ENCODE results near the gene MYO9B. TPM values are rescaled to one million over a fixed set of nuclear protein-coding genes. Genes with fewer than 3 reads are reported as not detected.
A peak's percentile ranks its signal among the peaks of the same experiment; 100 is the strongest.

Gene MYO9B
- polyA plus RNA-seq, 1 donor = 40.1 TPM

GRCh38 chr19:17063428-17063827 is 12.1 kb upstream of the MYO9B start:
- no peak for DNase-seq

GRCh38 chr19:17069193-17069592 is 6.4 kb upstream of the MYO9B start:
- no peak for DNase-seq

- no peak for DNase-seq
Observed at GRCh38 chr19:17070421-17070820, 5.2 kb upstream of the MYO9B start.

GRCh38 chr19:17070912-17071311 is 4.7 kb upstream of the MYO9B start:
- no peak for DNase-seq

- no peak for DNase-seq
Observed at GRCh38 chr19:17073869-17074633, 1.5 kb upstream of the MYO9B start.

- DNase-seq = no peak
Observed at GRCh38 chr19:17074634-17075034, 943 bp upstream of the MYO9B start.

- DNase-seq = peak; percentile 54
Observed at GRCh38 chr19:17075864-17076542, 426 bp downstream of the MYO9B start.

GRCh38 chr19:17076543-17076991 is 990 bp downstream of the MYO9B start:
- no peak for DNase-seq

- DNase-seq = no peak
Observed at GRCh38 chr19:17077447-17078028, 2.0 kb downstream of the MYO9B start.

GRCh38 chr19:17078036-17078919 is 2.7 kb downstream of the MYO9B start:
- no peak for DNase-seq

- DNase-seq = no peak
Observed at GRCh38 chr19:17078920-17079709, 3.5 kb downstream of the MYO9B start.

- DNase-seq = peak; percentile 37
Observed at GRCh38 chr19:17079710-17080439, 4.3 kb downstream of the MYO9B start.

GRCh38 chr19:17080440-17080801 is 4.8 kb downstream of the MYO9B start:
- DNase-seq = no peak

GRCh38 chr19:17081672-17082630 is 6.4 kb downstream of the MYO9B start:
- no peak for DNase-seq

GRCh38 chr19:17086120-17086519 is 10.5 kb downstream of the MYO9B start:
- no peak for DNase-seq

GRCh38 chr19:17086834-17087233 is 11.3 kb downstream of the MYO9B start:
- DNase-seq = no peak

GRCh38 chr19:17088552-17088951 is 13.0 kb downstream of the MYO9B start:
- no peak for DNase-seq

GRCh38 chr19:17090583-17090982 is 15.0 kb downstream of the MYO9B start:
- DNase-seq = no peak

GRCh38 chr19:17091758-17092333 is 16.3 kb downstream of the MYO9B start:
- DNase-seq = no peak

- no peak for DNase-seq
Observed at GRCh38 chr19:17092696-17093095, 17.1 kb downstream of the MYO9B start.

Measured in hindlimb muscle (tissue), 1 donor.